CD4-positive, alpha-beta memory T cell (primary cell): ENCODE results near the gene TRIM15. TPM values are rescaled to one million over a fixed set of nuclear protein-coding genes. Genes with fewer than 3 reads are reported as not detected.

Experiments
- CTCF ChIA-PET: fragments of 350-600 bp; sonication (Branson Sonifier 250); formaldehyde crosslinking; loops from one replicate; lab custom pipeline; 2021; ENCODE audit warnings: inconsistent platforms; ENCODE audit not compliant: partially characterized antibody; lab: Charles Lee
- POLR2A ChIA-PET: fragments of 350-600 bp; sonication (Branson Sonifier 250); formaldehyde crosslinking; loops from one replicate; lab custom pipeline; 2021; ENCODE audit not compliant: partially characterized antibody; lab: Charles Lee
- DNase-seq, 5 donors: peaks; one replicate each; pipeline versions ENCODE4 v3.0.0 to v3.0.0-alpha.2; 2020 to 2022; ENCODE audit warnings: mixed read lengths in 1 of 5
- H3K27ac ChIP-seq: one replicate; pipeline ENCODE4 v1.7.0; 2013; ENCODE audit warnings: low read depth, low read length
- H3K27me3 ChIP-seq: 2 replicates; pipeline ENCODE4 v1.7.0; 2013; ENCODE audit warnings: mild to moderate bottlenecking, low read length, moderate library complexity; ENCODE audit not compliant: insufficient read depth
- H3K36me3 ChIP-seq: 2 replicates; pipeline ENCODE4 v1.7.0; 2013; ENCODE audit warnings: mild to moderate bottlenecking, low read length, moderate library complexity; ENCODE audit not compliant: insufficient read depth
- H3K4me1 ChIP-seq: 2 replicates; pipeline ENCODE4 v1.7.0; 2013; ENCODE audit warnings: mild to moderate bottlenecking, low read length, moderate library complexity; ENCODE audit not compliant: insufficient read depth
- H3K4me3 ChIP-seq, 2 donors: one replicate each; pipeline ENCODE4 v1.7.0; 2013; ENCODE audit warnings: low read length in 2 of 2, mild to moderate bottlenecking in 1 of 2
- H3K9me3 ChIP-seq, 2 donors: one replicate each; pipeline ENCODE4 v1.7.0; 2013; ENCODE audit warnings: low read length in 2 of 2, control low read depth in 1 of 2; ENCODE audit not compliant: control insufficient read depth in 1 of 2
- H3K27ac Mint-ChIP-seq, 7 donors: one replicate each; pipeline ENCODE4 v1.8.0; 2020 to 2021; ENCODE audit warnings: mixed read lengths in 7 of 7, mild to moderate bottlenecking in 6 of 7, inconsistent platforms in 3 of 7, moderate library complexity in 3 of 7
- H3K27me3 Mint-ChIP-seq, 2 donors: one replicate each; pipeline ENCODE4 v1.8.0; 2020 to 2021; ENCODE audit warnings: mixed read lengths in 2 of 2
- H3K36me3 Mint-ChIP-seq, 2 donors: one replicate each; pipeline ENCODE4 v1.8.0; 2020 to 2021; ENCODE audit warnings: mixed read lengths in 2 of 2, inconsistent platforms in 1 of 2, mild to moderate bottlenecking in 1 of 2
- H3K4me1 Mint-ChIP-seq, 4 donors: one replicate each; pipeline ENCODE4 v1.8.0; 2020 to 2021; ENCODE audit warnings: mixed read lengths in 4 of 4, mild to moderate bottlenecking in 1 of 4
- H3K4me3 Mint-ChIP-seq, 8 donors: one replicate each; pipeline ENCODE4 v1.8.0; 2020 to 2021; ENCODE audit warnings: mixed read lengths in 8 of 8, mild to moderate bottlenecking in 7 of 8, moderate library complexity in 6 of 8, inconsistent platforms in 3 of 8
- H3K9me3 Mint-ChIP-seq, 8 donors: one replicate each; pipeline ENCODE4 v1.8.0; 2020 to 2021; ENCODE audit warnings: mixed read lengths in 8 of 8, mild to moderate bottlenecking in 5 of 8, inconsistent platforms in 3 of 8, moderate library complexity in 1 of 8
- intact Hi-C: fragments of 100-400 bp; cut with micrococcal nuclease; formaldehyde crosslinking; loops from one replicate; pipeline ENCODE4 v1.15.1; 2023
- polyA plus RNA-seq, 2 donors: library from polyadenylated mRNA; unstranded; fragments of 300-500 nt; fragmentation: Illumina TruSeq; gene quantifications; one replicate each; pipeline ENCODE4 v1.2.3, GENCODE V29; 2021
- total RNA-seq, 2 experiments: library from RNA; stranded (reverse); gene quantifications; one replicate each; pipeline ENCODE4 v1.2.3, GENCODE V29; 2021

The TRIM15 gene
- total and polyA plus RNA-seq, 4 experiments from 2014 or later: not detected

GRCh38 chr6:30211899-30212298, 48.6 kb downstream of the TRIM15 start:
- Mint-ChIP-seq H3K4me1 (peaks cover 55 to 81% (median 63%) of the 10 kb centered on the region in 4 donors), H3K4me3 (peak overlapping the region; percentile 94 to 99 (median 98)), H3K36me3 (peaks cover 10 to 28% of the 10 kb centered on the region in 2 donors), H3K27ac (peak overlapping the region; percentile 98 to 100 (median 99)), H3K9me3 (no peaks in the 10 kb centered on the region), H3K27me3 (no peaks in the 10 kb centered on the region)
- H3K27me3 ChIP-seq: no peaks in the 10 kb centered on the region
- no peaks in the 10 kb centered on the region for H3K36me3 ChIP-seq
- POLR2A ChIA-PET: interaction anchor here (0.9 to 3.3 kb wide), 2 partner anchors 115 to 505 kb away, joined by 3 to 46 read pairs; partner anchors contain the start of genes MDC1 and TRIM39
- intact Hi-C loops: loop anchor here (2.0 kb wide), 1 partner anchor 145 kb away; the partner anchor contains the start of gene PPP1R11
- peak overlapping the region; percentile 97 for H3K27ac ChIP-seq
- no peak for DNase-seq
- H3K9me3 ChIP-seq: no peaks in the 10 kb centered on the region
- H3K4me3 ChIP-seq: peak overlapping the region in 1 of 2 donors; percentile 84
- peaks cover 61% of the 10 kb centered on the region for H3K4me1 ChIP-seq
- CTCF ChIA-PET: interaction anchor here (1.0 kb wide), 1 partner anchor 11 kb away, joined by 4 read pairs; no protein-coding TSS in a partner anchor

GRCh38 chr6:30212865-30213666, 49.7 kb downstream of the TRIM15 start, which contains the start of gene TRIM26:
Gene TRIM26, minus strand, starts transcription at chr6:30213406. Its CDS starts 14,303 bp downstream, at chr6:30199103.
- Mint-ChIP-seq H3K9me3 (no peaks in the 10 kb centered on the region), H3K36me3 (peaks cover 5 to 21% of the 10 kb centered on the region in 2 donors), H3K27ac (peak within 1 kb of the TSS; percentile 98 to 100 (median 99)), H3K4me3 (peak within 1 kb of the TSS; percentile 94 to 99 (median 98)), H3K4me1 (peaks cover 46 to 72% (median 53%) of the 10 kb centered on the region in 4 donors), H3K27me3 (no peaks in the 10 kb centered on the region)
- H3K9me3 ChIP-seq: no peaks in the 10 kb centered on the region
- H3K4me1 ChIP-seq: peaks cover 50% of the 10 kb centered on the region
- H3K27me3 ChIP-seq: no peaks in the 10 kb centered on the region
- peak within 1 kb of the TSS; percentile 78 to 84 for H3K4me3 ChIP-seq
- H3K36me3 ChIP-seq: no peaks in the 10 kb centered on the region
- H3K27ac ChIP-seq: peak within 1 kb of the TSS; percentile 97
- POLR2A ChIA-PET: interaction anchor here (0.6 to 3.3 kb wide), 23 partner anchors 8 to 563 kb away, joined by 3 to 46 read pairs (median 4); partner anchors contain the start of genes MDC1, POLR1H, PPP1R11 and PRR3
- CTCF ChIA-PET: interaction anchor here (1.0 to 1.4 kb wide), 4 partner anchors 10 to 113 kb away, joined by 3 to 4 read pairs (median 4); partner anchors contain the start of gene TRIM39
- intact Hi-C loops: loop anchor here (1.0 to 2.0 kb wide), 2 partner anchors 132 to 146 kb away; partner anchors contain the start of genes PPP1R11 and RPP21
- DNase-seq: peak; percentile 97 to 99 (median 98)

GRCh38 chr6:30213667-30213956, 50.3 kb downstream of the TRIM15 start:
- H3K4me1 Mint-ChIP-seq: peaks cover 44 to 67% (median 49%) of the 10 kb centered on the region in 4 donors

GRCh38 chr6:30213957-30214656, 50.8 kb downstream of the TRIM15 start:
- Mint-ChIP-seq H3K27me3 (no peaks in the 10 kb centered on the region), H3K4me3 (peak overlapping the region; percentile 94 to 99 (median 98)), H3K36me3 (peaks cover 0 to 19% of the 10 kb centered on the region in 2 donors), H3K4me1 (peaks cover 40 to 64% (median 45%) of the 10 kb centered on the region in 4 donors), H3K9me3 (no peaks in the 10 kb centered on the region), H3K27ac (peak overlapping the region; percentile 98 to 100 (median 99))
- H3K4me1 ChIP-seq: peaks cover 39% of the 10 kb centered on the region
- CTCF ChIA-PET: interaction anchor here (1.2 to 1.4 kb wide), 3 partner anchors 10 to 112 kb away, joined by 3 to 4 read pairs (median 3); partner anchors contain the start of gene TRIM39
- H3K9me3 ChIP-seq: no peaks in the 10 kb centered on the region
- peak overlapping the region; percentile 97 for H3K27ac ChIP-seq
- peak; percentile 74 to 84 (median 77) for DNase-seq
- H3K27me3 ChIP-seq: no peaks in the 10 kb centered on the region
- peak overlapping the region; percentile 78 to 84 for H3K4me3 ChIP-seq
- POLR2A ChIA-PET: interaction anchor here (0.7 to 3.3 kb wide), 22 partner anchors 8 to 1947 kb away, joined by 3 to 46 read pairs (median 4); partner anchors contain the start of genes MDC1, POLR1H, PPP1R11 and RPP21
- no peaks in the 10 kb centered on the region for H3K36me3 ChIP-seq
- intact Hi-C loops: loop anchor here (1.0 to 2.0 kb wide), 3 partner anchors 112 to 147 kb away; partner anchors contain the start of genes PPP1R11, RPP21 and TRIM39

More at GRCh38 chr6:30213667-30213956, 50.3 kb downstream of the TRIM15 start:
- intact Hi-C loops: loop anchor here (1.0 to 2.0 kb wide), 2 partner anchors 132 to 147 kb away; partner anchors contain the start of genes PPP1R11 and RPP21
- Mint-ChIP-seq H3K4me3 (peak overlapping the region; percentile 94 to 99 (median 98)), H3K36me3 (peaks cover 4 to 20% of the 10 kb centered on the region in 2 donors), H3K27ac (peak overlapping the region; percentile 98 to 100 (median 99)), H3K27me3 (no peaks in the 10 kb centered on the region), H3K9me3 (no peaks in the 10 kb centered on the region)
- no peaks in the 10 kb centered on the region for H3K9me3 ChIP-seq
- H3K4me1 ChIP-seq: peaks cover 44% of the 10 kb centered on the region
- ChIA-PET CTCF (interaction anchor here (1.2 to 1.4 kb wide), 3 partner anchors 10 to 113 kb away, joined by 3 to 4 read pairs (median 3); partner anchors contain the start of gene TRIM39), POLR2A (interaction anchor here (0.7 to 3.3 kb wide), 25 partner anchors 9 to 1947 kb away, joined by 3 to 46 read pairs (median 4); partner anchors contain the start of genes MDC1, POLR1H, PPP1R11 and RPP21)
- no peak for DNase-seq
- H3K27me3 ChIP-seq: no peaks in the 10 kb centered on the region
- peak overlapping the region; percentile 78 to 84 for H3K4me3 ChIP-seq
- H3K27ac ChIP-seq: peak overlapping the region; percentile 97
- H3K36me3 ChIP-seq: no peaks in the 10 kb centered on the region

GRCh38 chr6:30214657-30214982, 51.3 kb downstream of the TRIM15 start:
- no peaks in the 10 kb centered on the region for H3K36me3 ChIP-seq
- H3K27ac Mint-ChIP-seq: peak overlapping the region; percentile 98 to 100 (median 99)
- no peaks in the 10 kb centered on the region for H3K27me3 Mint-ChIP-seq
- H3K36me3 Mint-ChIP-seq: peaks cover 0 to 16% of the 10 kb centered on the region in 2 donors
- peaks cover 38% of the 10 kb centered on the region for H3K4me1 ChIP-seq
- H3K9me3 ChIP-seq: no peaks in the 10 kb centered on the region
- H3K4me3 Mint-ChIP-seq: peak overlapping the region; percentile 94 to 99 (median 98)
- ChIA-PET POLR2A (interaction anchor here (0.7 to 3.3 kb wide), 17 partner anchors 8 to 984 kb away, joined by 3 to 46 read pairs (median 5); partner anchors contain the start of genes POLR1H, PPP1R11, RPP21 and TRIM39), CTCF (interaction anchor here (1.2 kb wide), 1 partner anchor 112 kb away, joined by 3 read pairs; the partner anchor contains the start of gene TRIM39)
- H3K9me3 Mint-ChIP-seq: no peaks in the 10 kb centered on the region
- peak overlapping the region; percentile 97 for H3K27ac ChIP-seq
- no peaks in the 10 kb centered on the region for H3K27me3 ChIP-seq
- intact Hi-C loops: loop anchor here (1.0 kb wide), 1 partner anchor 112 kb away; the partner anchor contains the start of gene TRIM39
- no peak for DNase-seq
- H3K4me3 ChIP-seq: peak overlapping the region; percentile 26 to 84
- H3K4me1 Mint-ChIP-seq: peaks cover 40 to 62% (median 46%) of the 10 kb centered on the region in 4 donors

- CTCF ChIA-PET: interaction anchor here (0.6 to 2.9 kb wide), 5 partner anchors 8 to 184 kb away, joined by 3 to 14 read pairs (median 3); no protein-coding TSS in a partner anchor
- H3K4me3 ChIP-seq: no peak overlapping the region
- no peak overlapping the region for H3K27ac ChIP-seq
- no peak for DNase-seq
- no peaks in the 10 kb centered on the region for H3K27me3 Mint-ChIP-seq
- H3K36me3 ChIP-seq: no peaks in the 10 kb centered on the region
- H3K36me3 Mint-ChIP-seq: peaks cover 0 to 12% of the 10 kb centered on the region in 2 donors
- no peaks in the 10 kb centered on the region for H3K9me3 ChIP-seq
- peaks cover 24% of the 10 kb centered on the region for H3K4me1 ChIP-seq
- no peaks in the 10 kb centered on the region for H3K27me3 ChIP-seq
- H3K9me3 Mint-ChIP-seq: no peaks in the 10 kb centered on the region
- peak overlapping the region in 4 of 7 donors; percentile 70 to 99 (median 80) for H3K27ac Mint-ChIP-seq
- intact Hi-C loops: no loop called here
- H3K4me1 Mint-ChIP-seq: peaks cover 29 to 49% (median 33%) of the 10 kb centered on the region in 4 donors
- peak overlapping the region in 3 of 8 donors; percentile 43 to 78 (median 66) for H3K4me3 Mint-ChIP-seq
- POLR2A ChIA-PET: interaction anchor here (1.2 kb wide), 1 partner anchor 110 kb away, joined by 6 read pairs; the partner anchor contains the start of gene TRIM39
Measured at GRCh38 chr6:30216096-30216495, 52.8 kb downstream of the TRIM15 start.
